ENCODE results near the gene PRKG1.

The PRKG1 gene

GRCh38 chr10:51583976-51584375 is 509.7 kb downstream of the PRKG1 start:
- Histone ChIP-seq H3K27me3 (ENCODE audit: low read depth, low read length) (no peaks in the 10 kb centered on the region), H3K4me1 (ENCODE audit: low read length) (no peaks in the 10 kb centered on the region), H3K36me3 (replicated peaks; ENCODE audit: low read depth, low read length) (no peaks in the 10 kb centered on the region), H3K9ac (ENCODE audit: low read length) (no peak overlapping the region), H3K27ac (ENCODE audit: low read length) (no peak overlapping the region), H3K9me3 (ENCODE audit: insufficient read depth, low read length) (no peaks in the 10 kb centered on the region), H4K20me1 (ENCODE audit: insufficient read depth, low read length) (no peaks in the 10 kb centered on the region), H3K4me2 (ENCODE audit: low read length) (no peak overlapping the region), H3K4me3 (ENCODE audit: low read length) (no peak overlapping the region), H3K79me2 (ENCODE audit: low read length) (no peaks in the 10 kb centered on the region), H2AFZ (ENCODE audit: low read depth, low read length) (no peak overlapping the region)
- TF ChIP-seq CTCF (IDR thresholded peaks at IDR 0.05; ENCODE audit: low read depth, low read length) = no peak
- no peak for TF ChIP-seq EZH2phosphoT487 (IDR thresholded peaks at IDR 0.05; ENCODE audit: low read depth)

DNA sequence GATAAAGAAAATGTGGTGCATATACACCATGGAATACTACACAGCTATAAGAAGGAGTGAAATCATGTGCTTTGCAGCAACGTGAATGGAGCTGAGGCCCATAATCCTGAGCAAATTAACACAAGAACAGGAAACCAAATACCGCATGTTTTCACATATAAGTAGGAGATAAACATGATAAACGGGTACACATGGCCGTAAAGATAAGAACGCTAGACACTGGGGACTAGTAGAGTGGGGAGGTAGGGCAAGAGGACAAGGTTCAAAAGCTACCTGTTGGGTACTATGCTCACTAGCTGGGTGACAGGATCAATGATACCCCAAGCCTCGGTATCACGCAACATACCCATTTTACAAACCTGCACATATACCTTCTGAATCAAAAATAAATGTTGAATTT is 511.5 kb downstream of the PRKG1 start:
- no peaks in the 10 kb centered on the region for H3K4me1 ChIP-seq (ENCODE audit: low read length)
- no peaks in the 10 kb centered on the region for H4K20me1 ChIP-seq (ENCODE audit: insufficient read depth, low read length)
- H3K4me2 ChIP-seq (ENCODE audit: low read length) = no peak overlapping the region
- no peaks in the 10 kb centered on the region for H3K36me3 ChIP-seq (replicated peaks; ENCODE audit: low read depth, low read length)
- no peak overlapping the region for H2AFZ ChIP-seq (ENCODE audit: low read depth, low read length)
- TF ChIP-seq EZH2phosphoT487 (IDR thresholded peaks at IDR 0.05; ENCODE audit: low read depth) = no peak
- TF ChIP-seq CTCF (IDR thresholded peaks at IDR 0.05; ENCODE audit: low read depth, low read length) = no peak
- no peak overlapping the region for H3K4me3 ChIP-seq (ENCODE audit: low read length)
- no peak overlapping the region for H3K27ac ChIP-seq (ENCODE audit: low read length)
- no peak overlapping the region for H3K9ac ChIP-seq (ENCODE audit: low read length)
- H3K9me3 ChIP-seq (ENCODE audit: insufficient read depth, low read length) = no peaks in the 10 kb centered on the region
- no peaks in the 10 kb centered on the region for H3K79me2 ChIP-seq (ENCODE audit: low read length)
- no peaks in the 10 kb centered on the region for H3K27me3 ChIP-seq (ENCODE audit: low read depth, low read length)

GRCh38 chr10:51588984-51589383 is 514.7 kb downstream of the PRKG1 start:
- Histone ChIP-seq H3K4me2 (ENCODE audit: low read length) (no peak overlapping the region), H3K9me3 (ENCODE audit: insufficient read depth, low read length) (no peaks in the 10 kb centered on the region), H4K20me1 (ENCODE audit: insufficient read depth, low read length) (no peaks in the 10 kb centered on the region), H3K4me1 (ENCODE audit: low read length) (peaks cover 7% of the 10 kb centered on the region), H3K79me2 (ENCODE audit: low read length) (no peaks in the 10 kb centered on the region), H3K36me3 (replicated peaks; ENCODE audit: low read depth, low read length) (no peaks in the 10 kb centered on the region), H3K4me3 (ENCODE audit: low read length) (no peak overlapping the region), H2AFZ (ENCODE audit: low read depth, low read length) (no peak overlapping the region), H3K9ac (ENCODE audit: low read length) (no peak overlapping the region), H3K27ac (ENCODE audit: low read length) (no peak overlapping the region), H3K27me3 (ENCODE audit: low read depth, low read length) (no peaks in the 10 kb centered on the region)
- TF ChIP-seq CTCF (IDR thresholded peaks at IDR 0.05; ENCODE audit: low read depth, low read length) (no peak), EZH2phosphoT487 (IDR thresholded peaks at IDR 0.05; ENCODE audit: low read depth) (no peak)

DNA sequence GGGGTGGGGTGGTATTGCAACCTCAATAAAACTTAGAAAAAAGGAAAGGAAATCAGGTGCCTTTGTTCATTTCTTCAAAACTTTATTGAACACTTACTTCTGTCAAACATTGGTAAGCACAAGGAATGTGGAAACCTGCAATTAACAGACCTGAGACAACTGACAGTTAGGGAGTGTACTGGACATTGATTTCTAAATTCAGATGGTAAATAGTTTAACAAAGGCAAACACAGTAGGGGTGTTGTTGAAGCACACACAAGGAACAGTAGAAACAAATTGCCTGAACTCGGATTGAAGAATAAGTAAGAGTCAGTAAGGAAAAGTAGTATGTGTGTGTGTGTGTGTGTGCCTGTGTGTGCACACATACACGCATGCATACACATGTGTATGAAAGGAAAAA is 516.5 kb downstream of the PRKG1 start:
- Histone ChIP-seq H3K36me3 (replicated peaks; ENCODE audit: low read depth, low read length) (no peaks in the 10 kb centered on the region), H3K79me2 (ENCODE audit: low read length) (no peaks in the 10 kb centered on the region), H3K27me3 (ENCODE audit: low read depth, low read length) (no peaks in the 10 kb centered on the region), H3K4me3 (ENCODE audit: low read length) (no peak overlapping the region), H3K9me3 (ENCODE audit: insufficient read depth, low read length) (no peaks in the 10 kb centered on the region), H3K4me2 (ENCODE audit: low read length) (no peak overlapping the region), H4K20me1 (ENCODE audit: insufficient read depth, low read length) (no peaks in the 10 kb centered on the region), H3K4me1 (ENCODE audit: low read length) (peaks cover 7% of the 10 kb centered on the region), H3K9ac (ENCODE audit: low read length) (no peak overlapping the region), H3K27ac (ENCODE audit: low read length) (no peak overlapping the region), H2AFZ (ENCODE audit: low read depth, low read length) (no peak overlapping the region)
- TF ChIP-seq EZH2phosphoT487 (IDR thresholded peaks at IDR 0.05; ENCODE audit: low read depth) (no peak), CTCF (IDR thresholded peaks at IDR 0.05; ENCODE audit: low read depth, low read length) (no peak)

Measured in OCI-LY3 (cell line).